Muscle of leg (tissue), 11 donors: ENCODE measurements around the gene ARHGAP22. TPM values are rescaled to one million over a fixed set of nuclear protein-coding genes. Genes with fewer than 3 reads are reported as not detected.

Experiments
- DNase-seq: peaks from one replicate; pipeline ENCODE4 v3.0.0; 2013
- H3K27ac ChIP-seq: one replicate; pipeline ENCODE4 v1.5.1; 2013; ENCODE audit warnings: mild to moderate bottlenecking, low read length, control low read depth
- H3K27me3 ChIP-seq: one replicate; pipeline ENCODE4 v1.6.1; 2013; ENCODE audit warnings: low read length; ENCODE audit not compliant: control insufficient read depth, insufficient read depth
- H3K36me3 ChIP-seq: one replicate; pipeline ENCODE4 v1.6.1; 2013; ENCODE audit warnings: low read length; ENCODE audit not compliant: control insufficient read depth, insufficient read depth
- H3K4me1 ChIP-seq: one replicate; pipeline ENCODE4 v1.6.1; 2013; ENCODE audit warnings: low read length; ENCODE audit not compliant: control insufficient read depth, insufficient read depth
- H3K4me3 ChIP-seq: one replicate; pipeline ENCODE4 v1.5.1; 2013; ENCODE audit warnings: low read length, control low read depth
- H3K9me3 ChIP-seq: replicated peaks from 2 replicates; pipeline ENCODE4 v1.6.1; 2013; ENCODE audit warnings: low read depth, low read length; ENCODE audit not compliant: control insufficient read depth
- WGBS: methylation state at CpG from one replicate; pipeline ENCODE4 v1.1.5; 2013; ENCODE audit warnings: missing lambda C conversion rate; ENCODE audit not compliant: insufficient coverage; 5-methylcytosine and 5-hydroxymethylcytosine counted together
- polyA plus RNA-seq, 8 donors: library from polyadenylated mRNA; unstranded; fragments of 120-200 nt; gene quantifications; one replicate each; pipeline versions ENCODE4 v1.2.1 to v1.2.3, GENCODE V29; 2013; ENCODE audit warnings: inconsistent platforms in 1 of 8, low replicate concordance in 1 of 8; ENCODE audit not compliant: insufficient read length in 8 of 8, insufficient read depth in 1 of 8
- total RNA-seq: library from RNA; stranded (reverse); fragments of 120-200 nt; gene quantifications from one replicate; pipeline ENCODE4 v1.2.4, GENCODE V29; 2013

Gene ARHGAP22
- total and polyA plus RNA-seq, 9 donors: 0.72 to 3.0 (median 1.2) TPM

- peaks cover under 1% of the 10 kb centered on the region for H3K4me1 ChIP-seq
- H3K9me3 ChIP-seq: no peaks in the 10 kb centered on the region
- H3K4me3 ChIP-seq: no peak overlapping the region
- H3K36me3 ChIP-seq: no peaks in the 10 kb centered on the region
- H3K27me3 ChIP-seq: no peaks in the 10 kb centered on the region
- WGBS: 100% methylated on average over 7 of the region's 13 CpGs
- DNase-seq: no peak
- H3K27ac ChIP-seq: no peak overlapping the region
Observed at GRCh38 chr10:48491392-48492139, 113.3 kb downstream of the ARHGAP22 start.

DNA sequence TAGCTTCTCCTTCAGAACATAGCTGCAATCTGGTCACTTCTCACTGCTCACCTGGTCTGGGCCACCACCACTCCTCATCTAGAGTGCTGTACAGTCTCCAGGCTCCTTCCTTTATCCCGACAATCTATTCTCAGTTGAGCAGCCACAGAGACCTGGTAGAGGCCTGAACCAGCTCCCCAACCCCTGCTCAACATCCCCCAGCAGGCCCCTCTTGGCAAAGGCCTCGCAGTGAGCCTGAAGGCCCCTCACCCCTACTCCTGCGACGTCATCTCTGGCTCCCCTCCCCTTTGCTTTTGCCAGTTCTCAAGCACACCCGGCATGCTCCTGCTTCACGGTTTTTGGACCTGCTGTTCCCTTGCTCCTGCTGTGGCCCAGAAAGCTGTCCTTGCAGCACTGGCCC, 113.9 kb downstream of the ARHGAP22 start:
- Histone ChIP-seq H3K4me1 (no peaks in the 10 kb centered on the region), H3K36me3 (no peaks in the 10 kb centered on the region), H3K27ac (no peak overlapping the region), H3K4me3 (no peak overlapping the region), H3K9me3 (no peaks in the 10 kb centered on the region), H3K27me3 (no peaks in the 10 kb centered on the region)
- DNase-seq: no peak
- WGBS: 38% methylated on average over 6 of the region's 6 CpGs

GRCh38 chr10:48490571-48490940, 114.3 kb downstream of the ARHGAP22 start:
- Histone ChIP-seq H3K4me1 (no peaks in the 10 kb centered on the region), H3K27me3 (no peaks in the 10 kb centered on the region), H3K36me3 (no peaks in the 10 kb centered on the region), H3K27ac (no peak overlapping the region), H3K9me3 (no peaks in the 10 kb centered on the region), H3K4me3 (no peak overlapping the region)
- no peak for DNase-seq
- 81% methylated on average over 7 of the region's 7 CpGs for WGBS

- Histone ChIP-seq H3K27me3 (no peaks in the 10 kb centered on the region), H3K9me3 (no peaks in the 10 kb centered on the region), H3K27ac (no peak overlapping the region), H3K4me3 (no peak overlapping the region), H3K4me1 (no peaks in the 10 kb centered on the region), H3K36me3 (no peaks in the 10 kb centered on the region)
- WGBS: no CpG with 5 or more reads among the region's 1 CpG
- DNase-seq: no peak
Observed at GRCh38 chr10:48489099-48489498, 115.8 kb downstream of the ARHGAP22 start.

DNA sequence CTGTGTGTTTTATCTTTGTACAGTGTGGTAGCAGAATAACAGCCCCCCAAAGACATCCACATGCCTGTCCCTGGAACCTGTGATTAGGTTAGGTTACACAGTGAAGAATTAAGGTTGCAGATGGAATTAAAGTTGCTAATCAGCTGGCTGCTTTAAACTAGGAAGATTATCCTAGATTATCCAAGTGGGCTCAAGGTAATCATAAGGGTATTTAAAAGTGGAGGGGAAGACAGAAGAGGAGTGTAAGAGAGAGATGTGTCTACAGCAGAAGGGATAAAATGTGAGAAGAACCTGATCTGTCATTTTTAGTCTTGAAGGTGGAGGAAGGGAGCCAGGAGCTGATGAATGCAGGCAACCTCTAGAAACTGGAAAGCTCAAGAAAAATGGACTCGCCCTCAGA, 117.6 kb downstream of the ARHGAP22 start:
- Histone ChIP-seq H3K9me3 (no peaks in the 10 kb centered on the region), H3K36me3 (no peaks in the 10 kb centered on the region), H3K4me3 (no peak overlapping the region), H3K4me1 (no peaks in the 10 kb centered on the region), H3K27ac (no peak overlapping the region), H3K27me3 (no peaks in the 10 kb centered on the region)
- no peak for DNase-seq
- WGBS: 89% methylated on average over 1 of the region's 1 CpG

DNA sequence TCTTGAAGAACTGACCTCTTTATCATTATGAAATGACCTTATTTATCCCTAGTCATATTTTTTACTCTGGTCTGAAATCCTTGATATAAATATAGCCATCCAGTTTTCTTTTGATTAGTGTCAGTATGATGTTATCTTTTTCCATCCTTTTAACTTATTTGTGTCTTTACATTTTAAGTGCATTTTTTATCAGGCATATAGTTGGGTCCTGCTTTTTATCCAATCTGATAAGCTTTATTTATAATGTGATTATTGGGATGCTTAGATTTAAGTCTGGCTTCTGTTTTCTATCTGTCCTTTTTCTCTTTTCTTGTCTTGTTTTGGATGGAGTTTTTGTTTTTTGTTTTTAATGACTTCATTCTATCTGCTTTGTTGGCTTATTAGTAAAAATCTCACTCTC, 119.2 kb downstream of the ARHGAP22 start:
- H3K9me3 ChIP-seq: no peaks in the 10 kb centered on the region

DNA sequence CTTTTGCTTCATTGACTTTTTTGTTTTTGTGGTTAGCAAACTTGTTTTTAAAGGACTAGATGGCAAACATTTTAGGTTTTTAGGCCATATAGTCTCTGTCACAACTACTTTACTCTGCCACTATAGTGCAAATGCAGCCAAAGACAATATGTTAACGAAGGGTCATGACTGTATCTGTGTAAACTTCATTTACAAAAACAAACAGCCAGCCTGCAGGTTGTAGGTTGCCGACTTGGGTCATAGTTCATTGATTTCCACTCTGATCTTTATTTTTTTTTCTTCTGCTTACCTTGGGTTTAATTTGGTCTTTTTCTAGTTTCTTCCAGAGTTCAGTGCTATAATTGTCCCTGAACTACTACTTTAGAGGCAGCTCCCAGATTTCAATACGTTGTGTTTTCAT, 120.0 kb downstream of the ARHGAP22 start:
- no peak for DNase-seq
- WGBS: no CpG with 5 or more reads among the region's 3 CpGs
- no peak overlapping the region for H3K27ac ChIP-seq
- no peaks in the 10 kb centered on the region for H3K4me1 ChIP-seq
- H3K27me3 ChIP-seq: no peaks in the 10 kb centered on the region
- H3K36me3 ChIP-seq: no peaks in the 10 kb centered on the region
- no peaks in the 10 kb centered on the region for H3K9me3 ChIP-seq
- H3K4me3 ChIP-seq: no peak overlapping the region

More for the DNA sequence above, 119.2 kb downstream of the ARHGAP22 start:
- Histone ChIP-seq H3K27me3 (no peaks in the 10 kb centered on the region), H3K4me1 (no peaks in the 10 kb centered on the region), H3K4me3 (no peak overlapping the region), H3K36me3 (no peaks in the 10 kb centered on the region), H3K27ac (no peak overlapping the region)
- no peak for DNase-seq

- no CpG with 5 or more reads among the region's 3 CpGs for WGBS
- H3K36me3 ChIP-seq: no peaks in the 10 kb centered on the region
- H3K27me3 ChIP-seq: no peaks in the 10 kb centered on the region
- no peaks in the 10 kb centered on the region for H3K9me3 ChIP-seq
- DNase-seq: no peak
- no peak overlapping the region for H3K4me3 ChIP-seq
- no peaks in the 10 kb centered on the region for H3K4me1 ChIP-seq
- H3K27ac ChIP-seq: no peak overlapping the region
Observed at GRCh38 chr10:48482207-48482606, 122.7 kb downstream of the ARHGAP22 start.

DNA sequence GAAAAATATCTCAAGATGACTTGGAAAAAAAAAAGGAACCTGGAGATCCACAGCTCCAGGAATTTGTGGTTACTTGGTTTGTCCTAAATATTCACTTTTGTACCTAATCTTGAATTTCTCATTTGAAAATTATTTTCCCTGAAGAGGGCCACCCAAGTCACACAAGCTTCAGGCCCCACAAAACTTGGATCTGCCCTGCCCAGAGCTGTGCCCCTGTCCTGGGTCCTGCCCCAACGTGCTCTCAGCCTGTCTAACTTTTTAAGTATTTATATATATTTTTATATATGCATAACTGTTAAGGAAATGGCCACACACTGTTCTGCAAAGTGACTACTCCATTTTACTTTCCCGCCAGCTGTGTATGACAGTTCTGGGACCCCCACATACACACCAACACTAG, 123.5 kb downstream of the ARHGAP22 start:
- no peaks in the 10 kb centered on the region for H3K27me3 ChIP-seq
- H3K4me1 ChIP-seq: no peaks in the 10 kb centered on the region
- WGBS: no CpG with 5 or more reads among the region's 2 CpGs
- no peak overlapping the region for H3K4me3 ChIP-seq
- H3K9me3 ChIP-seq: no peaks in the 10 kb centered on the region
- DNase-seq: no peak
- H3K36me3 ChIP-seq: no peaks in the 10 kb centered on the region
- H3K27ac ChIP-seq: no peak overlapping the region

DNA sequence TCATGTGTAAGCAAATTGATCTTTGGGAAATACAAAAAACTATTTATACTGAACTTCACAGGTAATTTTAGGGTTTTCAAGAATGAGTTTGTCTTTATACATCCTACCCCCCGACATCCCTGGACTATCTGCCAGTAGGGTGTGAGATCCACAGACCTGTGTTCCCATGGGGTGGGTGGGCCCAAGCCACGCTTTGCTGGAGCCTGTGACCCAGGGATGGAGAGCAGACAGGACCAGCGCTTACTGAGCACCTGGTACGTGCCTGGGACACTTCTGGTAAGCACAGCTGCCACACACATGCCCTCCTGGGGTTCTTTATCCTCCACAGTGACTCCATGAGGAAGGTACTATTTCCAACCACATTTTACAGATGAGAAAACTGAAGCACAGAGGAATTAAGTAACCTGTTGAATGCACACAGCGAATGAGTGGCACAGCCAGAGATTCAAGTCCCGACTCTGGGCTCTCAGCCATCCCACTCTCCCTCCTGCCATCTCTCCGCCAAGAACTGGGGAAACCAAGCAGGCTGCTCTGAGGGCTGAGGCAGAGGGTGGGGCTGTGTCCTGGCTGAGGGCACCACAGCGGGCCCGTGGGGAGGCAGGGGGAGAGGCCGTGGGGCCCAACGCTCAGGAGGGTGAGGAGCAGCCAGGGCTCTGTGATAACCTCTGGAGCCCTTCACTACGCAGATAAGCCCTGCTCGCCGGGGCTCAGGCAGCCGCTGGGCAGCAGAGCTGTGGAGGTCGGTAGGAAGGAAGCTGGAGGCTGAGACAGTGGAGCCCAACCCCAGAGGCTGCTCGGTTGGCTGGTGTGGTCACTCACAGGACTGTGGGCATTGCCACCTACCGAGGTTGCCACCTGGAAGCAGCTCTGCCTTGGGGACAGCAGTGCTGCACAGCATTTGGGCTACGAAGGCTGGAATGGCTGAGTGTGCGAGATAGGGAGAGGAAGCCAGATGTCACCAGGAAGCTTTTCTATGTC, 124.2 kb downstream of the ARHGAP22 start:
- 61% methylated on average over 12 of the region's 20 CpGs for WGBS
- Histone ChIP-seq H3K4me1 (no peaks in the 10 kb centered on the region), H3K4me3 (no peak overlapping the region), H3K27me3 (peaks cover 2% of the 10 kb centered on the region), H3K36me3 (no peaks in the 10 kb centered on the region), H3K9me3 (no peaks in the 10 kb centered on the region), H3K27ac (no peak overlapping the region)
- DNase-seq: no peak
